Peyer's patch (tissue), 4 donors: ENCODE data around the gene GPC6.

Experiments
- POLR2A ChIP-seq, 2 donors: fragments of 450-650 bp; IDR thresholded peaks; one replicate each; pipeline ENCODE4 v1.5.1; 2017; ENCODE audit warnings: antibody characterized with exemption in 2 of 2, mild to moderate bottlenecking in 2 of 2, moderate library complexity in 2 of 2
- TF ChIP-seq, protein P1 (sequence below), 6 experiments: fragments of 450-650 bp in 4 of 6; fragments of 200-600 bp in 2 of 6; sonication (generic) in 1 of 6; IDR thresholded peaks; one replicate each; pipeline ENCODE4 v1.5.1; 2017 to 2019; ENCODE audit warnings: antibody characterized with exemption in 6 of 6, mild to moderate bottlenecking in 3 of 6, moderate library complexity in 1 of 6

DNA sequence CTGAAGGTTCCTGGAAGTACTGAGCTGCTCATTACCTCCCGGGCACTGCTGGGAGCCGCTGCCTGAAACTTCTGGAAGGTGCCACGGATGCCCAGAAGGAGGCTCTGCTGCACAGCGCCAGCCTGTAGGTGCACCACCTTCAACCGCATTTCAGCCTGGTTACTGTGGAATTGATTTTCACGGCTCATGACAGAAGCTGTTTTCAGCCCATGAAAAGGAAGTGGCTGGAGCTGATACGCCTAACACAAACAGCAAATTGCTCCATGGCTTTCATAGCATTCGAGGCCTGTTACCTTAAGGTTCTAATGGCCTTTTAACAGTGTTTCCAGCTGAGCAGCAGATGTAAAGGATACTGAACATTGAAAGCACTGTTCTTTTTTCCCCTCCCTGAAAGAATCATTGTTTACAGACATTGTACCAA, 22.0 kb downstream of the GPC6 start:
- TF ChIP-seq, protein P1, sequence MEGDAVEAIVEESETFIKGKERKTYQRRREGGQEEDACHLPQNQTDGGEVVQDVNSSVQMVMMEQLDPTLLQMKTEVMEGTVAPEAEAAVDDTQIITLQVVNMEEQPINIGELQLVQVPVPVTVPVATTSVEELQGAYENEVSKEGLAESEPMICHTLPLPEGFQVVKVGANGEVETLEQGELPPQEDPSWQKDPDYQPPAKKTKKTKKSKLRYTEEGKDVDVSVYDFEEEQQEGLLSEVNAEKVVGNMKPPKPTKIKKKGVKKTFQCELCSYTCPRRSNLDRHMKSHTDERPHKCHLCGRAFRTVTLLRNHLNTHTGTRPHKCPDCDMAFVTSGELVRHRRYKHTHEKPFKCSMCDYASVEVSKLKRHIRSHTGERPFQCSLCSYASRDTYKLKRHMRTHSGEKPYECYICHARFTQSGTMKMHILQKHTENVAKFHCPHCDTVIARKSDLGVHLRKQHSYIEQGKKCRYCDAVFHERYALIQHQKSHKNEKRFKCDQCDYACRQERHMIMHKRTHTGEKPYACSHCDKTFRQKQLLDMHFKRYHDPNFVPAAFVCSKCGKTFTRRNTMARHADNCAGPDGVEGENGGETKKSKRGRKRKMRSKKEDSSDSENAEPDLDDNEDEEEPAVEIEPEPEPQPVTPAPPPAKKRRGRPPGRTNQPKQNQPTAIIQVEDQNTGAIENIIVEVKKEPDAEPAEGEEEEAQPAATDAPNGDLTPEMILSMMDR (IDR thresholded peaks at IDR 0.05) = no peak
- no peak for TF ChIP-seq POLR2A (IDR thresholded peaks at IDR 0.05)
